Myocyte (in vitro differentiated cells): ENCODE results near the gene MIA2. TPM values are rescaled to one million over a fixed set of nuclear protein-coding genes. Genes with fewer than 3 reads are reported as not detected.
"Not testable (repeated sequence)": the region's sequence is repeated elsewhere in the genome, so short reads cannot be mapped to it uniquely, and the experiment has no call there.

Source experiments
- DNase-seq: peaks from one replicate; pipeline ENCODE4 v3.0.0-alpha.2; 2012; ENCODE audit warnings: low read depth
- total RNA-seq: library from RNA; depleted of rRNA; stranded (reverse); fragments of >200 nt; gene quantifications from 2 replicates; pipeline ENCODE4 v1.2.3, GENCODE V29; 2014

MIA2 gene
- total RNA-seq, 1 donor from 2014 or later = 24.4 TPM

- no peak for DNase-seq
Measured at GRCh38 chr14:39322807-39323206, 89.1 kb downstream of the MIA2 start.

DNA sequence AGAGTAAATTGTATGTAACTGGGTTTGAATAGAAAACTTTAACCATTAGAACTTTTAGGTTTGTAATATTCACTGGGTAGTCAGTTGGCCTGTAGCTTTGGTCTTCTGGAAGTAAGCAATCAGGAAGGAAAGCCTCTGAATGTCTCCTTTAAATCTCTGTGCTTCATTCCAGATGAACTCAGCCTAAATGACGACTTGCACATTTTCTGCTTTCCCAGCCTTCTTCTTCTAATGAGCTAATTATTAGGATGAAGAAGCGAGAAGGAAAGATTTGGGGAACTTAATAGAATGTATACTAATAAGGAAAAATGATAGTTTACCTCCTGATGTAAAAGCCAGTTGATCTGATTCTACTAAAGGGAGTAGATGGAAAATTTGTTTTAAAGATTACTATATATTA lies 90.4 kb downstream of the MIA2 start:
- DNase-seq = no peak

DNA sequence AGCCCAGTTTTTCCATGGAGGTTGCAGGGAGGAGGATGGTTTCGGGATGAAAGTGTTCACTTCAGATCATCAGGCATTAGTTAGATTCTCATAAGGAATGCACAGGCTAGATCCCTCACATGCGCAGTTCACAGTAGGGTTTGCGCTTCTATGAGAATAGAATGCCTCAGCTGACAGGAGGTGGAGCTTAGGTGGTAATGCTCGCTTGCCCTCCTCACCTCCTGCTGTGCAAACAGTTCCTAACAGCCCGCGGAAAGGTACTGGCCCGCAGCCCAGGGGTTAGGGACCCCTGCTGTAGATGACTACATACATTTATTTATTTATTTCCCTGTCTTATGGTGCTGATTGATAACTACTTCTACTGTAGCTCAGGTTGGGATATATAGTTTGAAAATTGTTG lies 105.3 kb downstream of the MIA2 start:
- DNase-seq = no peak

DNA sequence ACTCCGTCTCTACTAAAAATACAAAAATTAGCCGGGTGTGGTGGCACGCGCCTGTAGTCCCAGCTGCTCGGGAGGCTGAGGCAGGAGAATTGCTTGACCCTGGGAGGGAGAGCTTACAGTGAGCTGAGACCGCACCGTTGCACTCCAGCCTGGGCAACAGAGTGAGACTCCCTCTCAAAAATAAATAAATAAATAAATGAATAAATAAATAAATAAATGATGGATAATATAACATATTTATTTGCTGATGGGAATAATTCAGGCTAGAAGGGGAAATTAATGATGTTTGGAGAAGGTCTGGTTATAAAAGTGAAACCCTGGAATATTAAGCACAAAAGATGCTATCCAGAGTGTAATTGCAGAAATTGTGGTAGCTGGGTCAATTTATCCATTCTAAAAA lies 107.4 kb downstream of the MIA2 start:
- DNase-seq = not testable (repeated sequence)

GRCh38 chr14:39342768-39343167 lies 109.1 kb downstream of the MIA2 start:
- DNase-seq = no peak

DNA sequence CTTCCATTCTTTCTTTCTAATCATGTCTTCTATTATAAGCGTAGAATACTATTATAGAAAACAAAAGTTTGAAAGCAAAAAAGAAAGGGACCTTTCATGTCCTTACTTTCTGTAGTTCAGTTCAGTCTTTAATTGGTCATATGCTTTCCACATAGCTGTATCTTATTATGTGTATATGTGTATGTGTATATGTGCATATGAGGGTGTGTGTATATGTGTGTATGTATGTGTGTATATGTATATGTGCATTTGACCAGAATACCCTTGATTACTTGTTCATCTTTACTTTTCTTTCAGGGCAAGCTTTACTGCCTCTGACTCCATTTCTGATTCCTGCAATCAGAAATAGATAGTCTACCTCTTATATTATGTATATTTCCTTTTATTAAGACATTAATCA lies 109.9 kb downstream of the MIA2 start:
- no peak for DNase-seq

DNA sequence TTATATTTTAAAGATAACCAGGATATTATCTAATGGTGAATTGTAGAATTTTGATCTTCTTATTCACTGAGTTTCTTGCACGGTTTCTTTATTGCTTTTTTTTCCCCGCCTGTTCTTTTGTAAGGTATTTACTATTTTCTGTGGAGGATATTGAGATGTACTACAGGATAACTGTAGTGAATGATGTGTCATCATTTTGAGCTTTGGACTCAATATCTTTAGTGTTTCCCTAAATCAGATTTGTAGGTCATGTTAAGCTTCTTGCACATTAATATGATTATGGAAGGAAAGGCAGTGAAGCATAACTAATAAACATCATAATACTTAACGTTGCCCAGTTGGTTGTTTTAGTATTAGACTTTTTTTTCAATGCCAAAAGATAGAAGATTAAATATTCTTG lies 117.2 kb downstream of the MIA2 start:
- DNase-seq = no peak

DNA sequence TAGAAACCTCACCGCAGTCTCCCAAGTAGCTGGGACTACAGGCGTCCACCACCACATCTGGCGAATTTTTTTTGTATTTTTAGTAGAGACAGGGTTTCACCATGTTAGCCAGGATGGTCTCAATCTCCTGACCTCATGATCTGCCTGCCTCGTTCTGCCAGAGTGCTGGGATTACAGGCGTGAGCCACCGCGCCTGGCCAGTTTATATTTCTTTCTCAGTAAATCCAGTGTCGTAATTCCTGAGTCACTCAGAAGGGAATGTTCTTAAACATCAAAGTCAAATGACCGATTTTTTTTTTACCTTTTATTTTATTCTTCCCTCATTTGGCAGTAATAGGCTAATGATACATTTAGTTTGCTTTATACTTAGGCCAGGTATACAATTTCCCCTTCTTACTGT lies 118.0 kb downstream of the MIA2 start:
- no peak for DNase-seq

- DNase-seq = not testable (repeated sequence)
Measured at GRCh38 chr14:39359069-39359468, 125.4 kb downstream of the MIA2 start.

- DNase-seq = no peak
Measured at GRCh38 chr14:39360316-39360715, 126.6 kb downstream of the MIA2 start.

GRCh38 chr14:39361556-39361955 lies 127.8 kb downstream of the MIA2 start:
- not testable (repeated sequence) for DNase-seq

DNA sequence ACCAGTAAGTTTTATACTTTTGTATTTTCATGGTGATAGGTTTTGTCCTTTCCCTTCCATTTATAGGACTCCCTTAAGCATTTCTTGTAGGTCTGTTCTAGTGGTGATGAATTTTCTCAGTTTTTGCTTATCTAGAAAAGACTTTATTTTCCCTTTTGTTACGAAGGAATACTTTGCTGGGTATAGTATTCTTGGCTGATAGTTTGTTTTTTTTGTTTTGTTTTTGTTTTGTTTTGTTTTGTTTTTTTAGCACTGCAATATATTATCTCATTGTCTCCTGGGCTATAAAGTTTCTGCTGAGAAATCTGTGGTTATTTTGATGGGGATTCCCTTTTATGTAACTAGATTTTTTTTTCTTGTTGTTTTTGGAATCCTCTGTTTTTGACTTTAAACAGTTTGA lies 130.8 kb downstream of the MIA2 start:
- no peak for DNase-seq

- DNase-seq = no peak
Measured at GRCh38 chr14:39365354-39365753, 131.6 kb downstream of the MIA2 start.

GRCh38 chr14:39366460-39367386 lies 133.0 kb downstream of the MIA2 start:
- peak; percentile 91 for DNase-seq

DNA sequence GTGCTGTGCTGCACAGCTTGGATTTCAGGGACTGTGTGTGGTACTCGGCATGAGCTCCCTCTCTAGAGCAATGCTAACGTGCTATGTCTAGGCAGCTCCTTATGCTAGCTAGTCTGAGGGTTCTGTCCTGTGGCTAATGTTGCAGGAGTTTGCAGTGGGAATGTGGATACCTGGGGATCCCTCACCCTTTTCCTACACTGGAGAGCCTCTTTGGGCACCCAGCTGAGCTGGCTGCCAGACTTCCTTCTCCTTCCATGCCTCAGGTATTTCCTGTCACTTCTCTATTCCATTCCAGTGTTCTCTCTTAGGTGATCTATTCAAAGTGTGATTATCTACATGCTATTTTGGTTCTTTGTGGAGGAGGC lies 133.7 kb downstream of the MIA2 start:
- no peak for DNase-seq

GRCh38 chr14:39368261-39368959 lies 134.7 kb downstream of the MIA2 start:
- DNase-seq = peak; percentile 74

- DNase-seq = no peak
Measured at GRCh38 chr14:39369029-39369428, 135.3 kb downstream of the MIA2 start.

- no peak for DNase-seq
Measured at GRCh38 chr14:39370415-39370814, 136.7 kb downstream of the MIA2 start.

GRCh38 chr14:39372656-39373055 lies 138.9 kb downstream of the MIA2 start:
- no peak for DNase-seq

GRCh38 chr14:39374851-39375250 lies 141.1 kb downstream of the MIA2 start:
- DNase-seq = no peak

DNA sequence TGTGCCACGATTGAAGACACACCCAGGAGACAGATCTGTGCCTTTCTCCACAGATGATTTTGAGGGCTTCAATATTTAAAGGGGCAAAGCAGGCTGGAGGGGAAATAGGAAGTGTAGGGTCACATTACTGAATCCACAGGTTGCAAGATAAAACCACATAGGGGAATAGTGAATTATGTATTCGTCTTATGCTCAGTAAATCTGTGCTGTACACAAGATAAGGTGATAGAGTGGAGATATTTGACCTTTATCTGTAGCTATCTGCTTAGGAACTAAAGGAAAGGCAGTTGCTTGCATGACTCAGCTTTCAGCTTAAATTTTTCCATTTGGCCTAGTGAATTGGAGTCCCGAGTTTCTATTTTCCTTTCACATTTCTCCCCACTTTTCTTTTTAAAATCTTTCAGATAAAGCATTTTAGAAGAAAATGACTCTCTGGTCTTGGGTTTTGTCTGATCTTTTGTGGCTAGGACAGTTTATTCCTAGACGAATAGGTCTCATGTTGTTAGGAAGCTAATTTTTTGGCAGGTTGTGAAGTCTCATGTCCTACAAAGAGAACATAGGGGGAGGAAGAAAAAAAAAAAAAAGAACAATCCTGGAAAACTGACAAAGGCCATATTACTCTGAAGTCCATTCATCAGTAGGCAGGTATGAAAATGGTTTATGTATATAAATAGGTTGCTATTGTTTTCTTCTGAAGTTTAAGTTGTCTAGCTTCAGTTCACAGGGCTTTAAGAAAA lies 143.1 kb downstream of the MIA2 start:
- DNase-seq = peak; percentile 68

GRCh38 chr14:39381366-39381765 lies 147.7 kb downstream of the MIA2 start:
- no peak for DNase-seq
